GM18520 (cell line): ENCODE results near the gene FAM193A.
"Not testable (repeated sequence)": the region's sequence is repeated elsewhere in the genome, so short reads cannot be mapped to it uniquely, and the experiment has no call there.

Experiments used
- ATAC-seq: cut with Tn5 transposase; IDR thresholded peaks from one replicate; pipeline ENCODE4 v1.9.1; 2021; ENCODE audit not compliant: unreplicated experiment

Gene FAM193A

GRCh38 chr4:2648159-2648814 lies 111.8 kb downstream of the FAM193A start:
- ATAC-seq = no peak

- ATAC-seq = no peak
These were observed 113.2 kb downstream of the FAM193A start for GRCh38 chr4:2649604-2650114.

GRCh38 chr4:2650276-2650675 lies 113.8 kb downstream of the FAM193A start:
- no peak for ATAC-seq

GRCh38 chr4:2651546-2651945 lies 115.1 kb downstream of the FAM193A start:
- ATAC-seq = no peak

- ATAC-seq = no peak
These were observed 115.6 kb downstream of the FAM193A start for GRCh38 chr4:2651998-2652397.

DNA sequence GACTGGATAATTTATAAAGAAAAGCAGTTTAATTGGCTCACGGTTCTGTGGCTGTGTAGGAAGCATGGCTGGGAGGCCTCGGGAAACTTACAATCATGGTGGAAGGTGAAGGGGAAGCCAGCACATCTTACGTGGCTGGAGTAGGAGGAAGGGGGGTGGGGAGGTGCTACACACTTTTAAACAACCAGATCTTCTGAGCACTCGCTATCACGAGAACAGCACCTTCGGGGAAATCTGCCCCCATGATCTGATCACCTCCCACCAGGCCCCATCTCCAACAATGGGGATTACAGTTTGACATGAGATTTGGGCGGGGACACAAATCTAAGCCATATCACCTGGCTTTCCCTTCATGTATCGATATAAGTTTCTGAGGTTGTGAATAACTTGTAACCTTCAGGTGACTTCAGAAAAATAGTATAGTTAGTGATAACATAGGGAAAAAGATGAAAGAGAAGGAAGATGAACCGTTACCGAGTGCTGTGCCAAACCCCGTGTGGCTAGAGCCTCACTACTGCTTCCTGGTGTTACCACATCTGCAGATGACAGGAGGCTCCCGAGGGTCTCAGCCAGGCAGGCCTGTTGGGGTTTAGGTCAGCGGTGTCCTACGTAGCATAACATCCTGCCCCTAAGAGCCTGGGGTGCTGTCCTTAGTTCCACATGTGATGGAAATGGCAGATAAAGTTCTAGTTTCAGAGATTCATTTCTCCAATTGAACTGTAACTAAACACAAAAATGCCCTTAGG lies 116.1 kb downstream of the FAM193A start:
- no peak for ATAC-seq

GRCh38 chr4:2660596-2661211 lies 124.3 kb downstream of the FAM193A start:
- ATAC-seq = no peak

DNA sequence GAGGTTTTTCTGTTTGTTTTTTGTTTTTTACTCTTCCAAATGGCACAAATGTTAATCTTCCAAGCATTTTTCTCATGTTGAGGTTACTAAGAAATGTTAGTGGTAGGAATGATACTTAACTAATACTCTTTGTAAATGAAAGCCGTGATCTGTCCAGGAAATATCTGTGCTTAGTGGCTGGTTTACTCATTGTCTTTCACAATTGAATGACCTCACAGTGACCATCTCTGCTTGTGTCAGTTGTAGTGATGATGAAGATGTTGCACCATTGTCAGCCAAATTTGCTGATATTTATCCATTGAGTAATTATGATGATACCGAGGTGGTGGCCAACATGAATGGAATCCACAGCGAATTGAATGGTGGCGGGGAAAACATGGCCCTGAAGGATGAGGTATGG lies 126.2 kb downstream of the FAM193A start:
- no peak for ATAC-seq

- no peak for ATAC-seq
These were observed 126.8 kb downstream of the FAM193A start for GRCh38 chr4:2663275-2663674.

DNA sequence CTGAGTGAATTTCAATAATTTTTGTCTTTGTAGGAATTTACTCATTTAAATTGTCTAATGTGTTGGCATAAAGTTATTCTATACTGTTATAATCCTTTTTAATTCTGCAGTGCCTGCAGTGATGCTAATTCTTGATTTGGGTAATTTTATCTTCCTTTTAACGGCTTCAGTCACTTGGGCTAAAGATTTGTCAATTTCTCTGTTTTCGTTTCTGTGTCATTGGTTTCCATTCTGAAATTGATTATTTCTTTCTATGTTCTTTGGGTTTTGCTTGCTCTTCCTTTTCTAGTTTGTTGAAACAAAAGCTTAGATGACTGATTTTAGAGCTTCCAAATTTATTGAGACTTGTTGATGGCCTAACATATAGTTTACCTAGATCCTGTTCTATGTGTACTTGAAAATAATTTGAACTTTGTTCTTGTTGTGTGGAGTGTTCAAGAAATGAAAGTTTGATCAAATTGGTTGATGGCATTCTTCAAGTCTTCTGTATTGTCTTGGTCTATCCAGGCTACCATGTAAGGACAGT lies 130.3 kb downstream of the FAM193A start:
- no peak for ATAC-seq

DNA sequence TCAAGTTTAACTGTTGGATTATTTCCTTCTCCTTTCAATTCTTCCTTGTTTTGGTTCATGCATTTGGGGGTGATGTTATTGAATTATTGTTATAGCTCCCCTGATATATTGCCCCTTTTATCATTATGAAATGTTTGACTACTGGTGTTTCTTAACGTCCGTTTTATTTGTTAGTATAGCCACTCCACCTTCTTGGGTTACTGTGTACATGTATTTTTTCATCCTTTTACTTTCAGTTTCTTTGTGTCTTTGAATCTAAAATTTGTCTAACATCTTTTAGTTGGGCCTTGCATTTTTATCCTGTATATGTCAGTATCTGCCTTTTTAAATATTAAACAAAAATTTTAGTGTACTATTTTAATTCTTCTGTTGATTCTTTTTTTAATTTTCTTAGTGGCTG lies 131.0 kb downstream of the FAM193A start:
- no peak for ATAC-seq

DNA sequence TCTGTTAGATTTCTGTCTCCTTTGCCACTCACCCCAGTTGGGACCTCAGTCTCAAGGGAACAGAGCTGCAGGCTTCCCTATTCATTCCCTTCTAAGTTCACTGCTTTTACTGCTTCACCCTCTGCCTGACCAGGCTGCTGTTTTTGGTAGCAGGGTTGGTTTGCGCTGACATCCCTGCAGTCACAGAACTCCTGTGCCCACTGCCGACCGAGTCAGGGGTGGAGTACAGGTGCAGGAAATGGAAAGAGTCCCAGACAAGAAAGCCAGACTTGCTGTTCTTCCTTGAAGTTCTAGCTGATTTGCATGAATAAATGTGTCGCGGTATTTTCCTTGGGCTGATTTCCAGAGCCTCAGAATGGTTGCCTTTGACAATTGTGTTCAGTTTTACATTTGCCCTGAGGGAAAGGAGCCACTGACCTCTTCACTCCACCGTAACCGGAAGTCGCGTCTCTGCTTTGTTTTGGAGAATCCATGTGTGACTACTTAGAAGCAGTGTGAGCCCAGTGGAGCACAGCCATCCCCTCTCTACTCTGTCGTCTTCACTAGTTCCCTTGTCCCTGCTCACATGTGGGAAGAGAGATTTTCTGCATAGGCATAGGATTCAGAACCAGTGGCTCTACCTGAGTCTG lies 134.9 kb downstream of the FAM193A start:
- ATAC-seq = no peak

GRCh38 chr4:2672082-2672481 lies 135.6 kb downstream of the FAM193A start:
- no peak for ATAC-seq

DNA sequence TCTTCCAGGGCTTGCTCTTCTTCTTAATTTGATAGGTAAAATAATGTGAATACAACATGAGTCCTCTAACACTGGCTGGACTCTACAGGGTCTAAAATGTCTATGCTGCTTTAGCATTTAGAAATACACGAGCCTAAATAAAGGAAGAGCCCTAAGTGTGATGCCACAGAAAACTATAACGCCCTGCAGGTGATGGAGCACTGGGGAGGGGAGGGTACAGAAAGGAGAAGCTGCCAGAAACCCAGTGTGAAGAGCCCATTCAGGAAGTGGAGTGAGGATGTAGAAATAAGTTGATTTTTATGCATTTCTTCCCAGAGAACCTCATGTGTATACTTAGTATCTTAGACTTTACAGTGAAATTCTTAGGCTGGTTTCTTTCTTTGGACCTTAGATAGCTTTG lies 136.3 kb downstream of the FAM193A start:
- ATAC-seq = no peak

- ATAC-seq = no peak
These were observed 136.7 kb downstream of the FAM193A start for GRCh38 chr4:2673157-2673556.

GRCh38 chr4:2679762-2680161 lies 143.3 kb downstream of the FAM193A start:
- not testable (repeated sequence) for ATAC-seq

DNA sequence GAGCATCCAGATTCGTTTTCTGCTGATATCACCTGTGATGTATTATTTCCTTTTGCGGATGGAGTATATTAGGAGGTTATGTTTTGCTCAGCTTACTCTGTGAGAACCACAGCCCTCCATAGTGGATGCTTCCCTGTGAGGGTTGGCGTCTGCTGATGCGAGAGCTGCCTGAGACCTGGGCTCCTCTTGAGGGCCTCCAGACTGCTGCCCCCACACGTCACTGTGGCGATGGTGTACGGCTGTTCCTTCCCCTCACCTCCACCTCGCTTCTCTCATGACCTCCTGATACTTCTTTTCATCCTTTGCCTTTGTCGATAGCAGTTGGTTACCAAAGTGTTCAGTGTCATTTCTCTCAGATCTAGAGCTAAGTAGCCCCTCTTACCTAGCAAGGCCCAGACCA lies 148.0 kb downstream of the FAM193A start:
- ATAC-seq = no peak

DNA sequence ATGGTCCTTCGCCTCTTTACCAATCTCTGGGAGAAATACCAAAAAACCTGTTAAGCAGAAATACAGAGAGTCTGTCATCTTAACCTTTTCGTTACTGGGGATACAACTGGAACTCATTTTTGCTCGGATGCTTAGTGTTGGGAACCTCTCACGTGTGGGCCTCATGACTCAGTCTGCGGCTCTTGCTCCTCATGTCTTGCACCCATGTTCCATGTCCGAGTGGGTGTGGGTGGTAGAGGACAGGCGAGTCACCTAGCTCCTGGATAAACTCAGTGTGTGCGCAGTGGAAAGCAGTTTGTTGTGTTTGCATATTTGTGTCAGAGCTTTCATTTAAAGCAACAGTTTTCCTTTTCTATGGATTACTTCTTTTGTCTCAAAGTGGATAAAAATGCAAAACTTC lies 149.1 kb downstream of the FAM193A start:
- no peak for ATAC-seq

DNA sequence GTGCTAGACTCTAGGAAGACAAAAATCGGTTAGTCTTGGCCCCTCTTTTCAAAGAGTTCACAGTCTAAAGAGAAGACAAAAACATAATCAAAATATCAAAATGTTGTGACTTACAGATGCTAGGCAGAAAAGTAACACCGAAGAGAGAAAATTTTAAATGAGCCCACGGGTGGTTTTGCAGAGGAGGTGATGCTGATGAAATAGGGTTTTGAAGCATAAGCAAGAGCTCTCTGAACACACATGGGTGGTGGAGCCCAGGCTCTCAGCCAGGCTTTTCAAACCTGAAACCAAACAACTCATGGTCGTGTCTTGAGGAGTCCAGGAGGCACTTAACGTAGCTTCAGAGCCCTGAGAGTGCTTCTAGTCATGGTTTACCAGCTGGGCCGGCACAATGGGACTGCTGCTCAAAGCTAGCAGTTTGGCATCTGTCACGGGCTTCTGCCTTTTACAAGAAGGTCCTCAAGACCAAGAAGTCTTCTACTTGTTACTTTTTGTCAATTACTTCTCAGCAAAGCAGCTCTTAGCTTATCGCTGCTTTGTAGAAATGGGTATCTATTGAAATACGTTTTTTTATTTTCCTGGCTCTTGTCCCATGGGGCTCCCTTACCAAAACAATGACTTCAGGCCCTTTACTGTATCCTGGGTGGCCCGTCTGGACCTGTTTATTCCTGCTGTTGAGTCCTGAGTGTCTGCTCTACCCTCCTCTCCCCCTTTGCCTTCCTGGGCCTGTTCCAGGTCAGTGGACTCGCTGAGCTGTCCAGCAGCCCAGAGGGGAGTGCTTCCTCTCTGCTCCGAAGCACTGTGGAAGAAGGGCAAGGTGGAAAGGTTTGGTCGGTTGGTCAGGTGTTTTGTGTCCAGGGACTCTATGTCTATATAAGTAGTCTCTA lies 150.2 kb downstream of the FAM193A start:
- ATAC-seq = no peak

- ATAC-seq = no peak
These were observed 151.8 kb downstream of the FAM193A start for GRCh38 chr4:2688281-2688680.
